ENCODE data around the gene SPATS2L. TPM values are rescaled to one million over a fixed set of nuclear protein-coding genes. Genes with fewer than 3 reads are reported as not detected.

SPATS2L gene
- total RNA-seq, 4 donors from 2014 or later: 51.9 to 151 (median 78.9) TPM

DNA sequence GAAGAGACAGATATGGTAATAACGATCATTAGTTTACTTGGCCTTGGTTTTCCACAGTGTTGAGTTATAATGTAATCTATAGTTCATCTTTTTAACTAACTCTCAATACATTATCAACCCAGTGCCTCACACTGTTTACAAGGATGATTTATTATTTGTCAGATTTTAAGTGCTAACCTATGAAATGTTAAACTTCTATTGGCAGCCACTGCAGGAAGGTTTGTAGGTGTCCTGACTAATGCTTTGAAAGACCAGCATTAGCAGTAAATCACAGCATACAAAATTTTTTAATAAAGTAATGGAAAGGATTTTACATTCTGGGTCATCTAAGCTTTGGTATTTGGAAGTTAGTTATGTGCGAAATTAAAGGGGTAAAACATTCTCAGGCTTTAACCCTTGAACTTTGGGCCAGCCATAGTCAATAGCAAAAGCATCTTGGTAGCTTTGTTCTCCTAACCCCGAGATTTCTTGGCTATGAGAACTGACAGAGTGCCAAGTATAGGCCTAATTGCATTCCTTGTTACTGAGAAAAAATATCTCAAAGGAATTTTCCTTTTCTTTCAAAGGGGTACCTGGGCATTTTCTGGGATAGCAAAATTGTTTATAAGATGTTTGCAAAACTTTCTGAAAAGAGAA, 30.6 kb downstream of the SPATS2L start:
- H3K4me3 ChIP-seq: no peak overlapping the region
- WGBS: 32% methylated on average over 3 of the region's 3 CpGs
- no peaks in the 10 kb centered on the region for H3K36me3 ChIP-seq
- H3K27ac ChIP-seq (replicated peaks in 1 of 4): peak overlapping the region in 3 of 4 donors; percentile 14 to 45 (median 38)
- no peak for TF ChIP-seq POLR2A (IDR thresholded peaks at IDR 0.05; ENCODE audit: low read depth)
- TF ChIP-seq, protein P1, sequence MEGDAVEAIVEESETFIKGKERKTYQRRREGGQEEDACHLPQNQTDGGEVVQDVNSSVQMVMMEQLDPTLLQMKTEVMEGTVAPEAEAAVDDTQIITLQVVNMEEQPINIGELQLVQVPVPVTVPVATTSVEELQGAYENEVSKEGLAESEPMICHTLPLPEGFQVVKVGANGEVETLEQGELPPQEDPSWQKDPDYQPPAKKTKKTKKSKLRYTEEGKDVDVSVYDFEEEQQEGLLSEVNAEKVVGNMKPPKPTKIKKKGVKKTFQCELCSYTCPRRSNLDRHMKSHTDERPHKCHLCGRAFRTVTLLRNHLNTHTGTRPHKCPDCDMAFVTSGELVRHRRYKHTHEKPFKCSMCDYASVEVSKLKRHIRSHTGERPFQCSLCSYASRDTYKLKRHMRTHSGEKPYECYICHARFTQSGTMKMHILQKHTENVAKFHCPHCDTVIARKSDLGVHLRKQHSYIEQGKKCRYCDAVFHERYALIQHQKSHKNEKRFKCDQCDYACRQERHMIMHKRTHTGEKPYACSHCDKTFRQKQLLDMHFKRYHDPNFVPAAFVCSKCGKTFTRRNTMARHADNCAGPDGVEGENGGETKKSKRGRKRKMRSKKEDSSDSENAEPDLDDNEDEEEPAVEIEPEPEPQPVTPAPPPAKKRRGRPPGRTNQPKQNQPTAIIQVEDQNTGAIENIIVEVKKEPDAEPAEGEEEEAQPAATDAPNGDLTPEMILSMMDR (IDR thresholded peaks at IDR 0.05): no peak
- no peak for TF ChIP-seq EP300 (IDR thresholded peaks at IDR 0.05)
- no peak for TF ChIP-seq POLR2AphosphoS5 (IDR thresholded peaks at IDR 0.05)
- no peak for DNase-seq (ENCODE audit: extremely low spot score)
- no peaks in the 10 kb centered on the region for H3K9me3 ChIP-seq
- H3K27me3 ChIP-seq: no peaks in the 10 kb centered on the region
- H3K4me1 ChIP-seq: peaks cover 22 to 61% (median 53%) of the 10 kb centered on the region in 4 donors
- intact Hi-C loops (cut with DNase I): no loop called here

DNA sequence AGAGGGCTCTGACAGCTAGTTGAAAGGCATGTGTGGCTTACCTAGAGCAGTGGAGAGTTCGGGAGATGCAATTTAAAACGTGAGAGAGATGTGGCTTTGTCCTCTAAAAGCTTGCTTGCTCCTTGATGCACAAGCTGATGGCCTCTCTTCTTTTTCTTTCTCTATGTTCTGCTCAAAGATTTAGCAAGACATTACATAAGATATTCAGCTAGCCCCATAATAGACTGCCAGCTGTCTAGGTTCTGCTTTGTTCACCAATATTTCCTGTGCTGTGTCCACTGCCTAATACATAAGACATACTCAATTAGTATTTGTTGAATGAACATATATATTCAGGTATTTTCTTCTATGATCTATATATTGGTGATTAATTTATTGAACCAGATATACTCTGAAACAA, 31.1 kb downstream of the SPATS2L start:
- no peak for DNase-seq (ENCODE audit: extremely low spot score)
- no peak overlapping the region for H3K4me3 ChIP-seq
- H3K9me3 ChIP-seq: no peaks in the 10 kb centered on the region
- H3K4me1 ChIP-seq: peaks cover 22 to 64% (median 53%) of the 10 kb centered on the region in 4 donors
- 62% methylated on average over 2 of the region's 2 CpGs for WGBS
- H3K27me3 ChIP-seq: no peaks in the 10 kb centered on the region
- H3K27ac ChIP-seq (replicated peaks in 1 of 4): peak overlapping the region in 3 of 4 donors; percentile 14 to 45 (median 38)
- intact Hi-C loops (cut with DNase I): no loop called here
- H3K36me3 ChIP-seq: no peaks in the 10 kb centered on the region
- TF ChIP-seq, protein P1 (IDR thresholded peaks at IDR 0.05): no peak

DNA sequence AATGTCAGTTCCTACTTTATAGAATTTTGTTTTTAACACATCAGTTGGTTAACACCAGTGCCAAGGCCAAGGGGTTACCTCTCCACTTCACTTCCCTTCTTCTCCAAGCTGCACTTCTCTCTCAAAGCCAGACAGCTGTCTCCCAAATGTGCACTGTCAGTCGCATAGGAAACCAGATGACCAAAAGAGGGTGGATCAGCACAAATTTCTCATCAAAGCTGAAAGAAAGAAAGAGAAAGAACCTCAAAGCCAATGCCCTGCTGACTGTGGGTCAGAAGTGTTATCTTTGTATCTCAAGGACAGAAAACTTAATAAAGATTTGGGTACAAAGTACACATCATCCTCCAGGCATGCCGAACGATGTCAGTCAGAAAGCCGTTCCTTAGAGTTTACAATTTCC, 32.2 kb downstream of the SPATS2L start:
- Histone ChIP-seq H3K4me1 (peaks cover 22 to 64% (median 53%) of the 10 kb centered on the region in 4 donors), H3K27me3 (no peaks in the 10 kb centered on the region), H3K36me3 (no peaks in the 10 kb centered on the region), H3K4me3 (no peak overlapping the region), H3K9me3 (no peaks in the 10 kb centered on the region), H3K27ac (replicated peaks in 1 of 4) (peak overlapping the region in 3 of 4 donors; percentile 7 to 45 (median 13))
- WGBS: 62% methylated on average over 4 of the region's 4 CpGs
- TF ChIP-seq POLR2AphosphoS5 (IDR thresholded peaks at IDR 0.05) (peak in 1 of 2 donors; percentile 15), EP300 (IDR thresholded peaks at IDR 0.05) (no peak)
- no peak for DNase-seq (ENCODE audit: extremely low spot score)
- intact Hi-C loops (cut with DNase I): no loop called here

DNA sequence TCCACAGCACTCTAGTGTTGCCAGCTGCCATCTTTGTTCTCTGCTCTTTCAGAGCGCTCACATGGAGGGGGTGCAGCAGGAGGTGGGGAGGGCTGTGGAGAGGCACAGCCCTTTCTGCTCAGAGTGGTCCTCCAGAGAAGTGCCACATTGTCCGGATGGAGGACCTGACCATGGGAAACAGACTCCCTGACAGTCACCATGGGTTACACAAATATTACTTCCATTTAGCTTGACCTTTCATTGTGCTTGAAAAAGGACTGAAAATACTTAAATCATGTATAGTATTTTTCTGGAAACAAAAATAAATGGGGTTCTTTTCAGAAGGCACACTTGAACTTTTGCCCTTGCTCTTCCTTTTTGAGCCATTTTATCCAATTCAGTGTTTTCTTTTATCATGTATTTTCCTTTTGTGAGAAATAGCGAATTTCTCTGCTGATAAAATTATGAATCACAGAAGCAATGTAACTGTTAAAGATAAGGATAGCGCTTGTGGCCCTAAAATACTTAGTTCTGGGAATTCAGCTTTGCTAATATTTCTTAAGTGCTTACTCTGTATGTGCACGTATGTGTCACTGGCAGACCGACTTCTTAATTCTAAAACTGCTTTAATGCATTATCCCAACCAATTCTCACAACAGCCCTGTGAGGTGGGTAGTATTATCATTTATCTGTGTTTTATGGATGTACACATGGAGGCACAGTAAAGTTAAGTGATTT, 34.2 kb downstream of the SPATS2L start:
- no peak overlapping the region for H3K27ac ChIP-seq (replicated peaks in 1 of 4)
- H3K4me1 ChIP-seq: peaks cover 22 to 61% (median 48%) of the 10 kb centered on the region in 4 donors
- TF ChIP-seq, protein P1 (IDR thresholded peaks at IDR 0.05): no peak
- TF ChIP-seq POLR2AphosphoS5 (IDR thresholded peaks at IDR 0.05): no peak
- no peak for TF ChIP-seq POLR2A (IDR thresholded peaks at IDR 0.05; ENCODE audit: low read depth)
- TF ChIP-seq EP300 (IDR thresholded peaks at IDR 0.05): no peak
- no peak for DNase-seq (ENCODE audit: extremely low spot score)
- WGBS: 90% methylated on average over 6 of the region's 6 CpGs
- H3K27me3 ChIP-seq: no peaks in the 10 kb centered on the region
- H3K4me3 ChIP-seq: no peak overlapping the region
- intact Hi-C loops (cut with DNase I): no loop called here
- H3K9me3 ChIP-seq: no peaks in the 10 kb centered on the region
- no peaks in the 10 kb centered on the region for H3K36me3 ChIP-seq

DNA sequence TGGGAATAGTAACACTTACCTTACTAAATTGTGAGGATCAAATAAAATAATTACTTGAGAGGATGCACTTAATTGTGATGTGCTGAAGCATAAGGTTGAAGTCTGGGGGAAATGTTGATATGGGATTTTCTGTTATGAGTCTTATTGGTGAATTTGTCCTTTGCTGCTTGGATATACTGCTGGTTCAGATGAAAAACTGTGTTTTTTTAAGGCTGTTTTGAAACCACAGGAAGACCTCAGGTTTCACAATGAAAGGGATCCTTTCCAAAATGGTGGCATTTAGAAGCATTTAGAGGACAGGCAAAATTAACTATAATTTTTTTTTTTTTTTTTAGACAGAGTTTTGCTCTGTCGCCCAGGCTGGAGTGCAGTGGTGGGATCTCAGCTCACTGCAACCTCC, 34.9 kb downstream of the SPATS2L start:
- peaks cover 22 to 60% (median 48%) of the 10 kb centered on the region in 4 donors for H3K4me1 ChIP-seq
- 93% methylated on average over 1 of the region's 1 CpG for WGBS
- no peak overlapping the region for H3K4me3 ChIP-seq
- H3K27me3 ChIP-seq: no peaks in the 10 kb centered on the region
- no peak for DNase-seq (ENCODE audit: extremely low spot score)
- intact Hi-C loops (cut with DNase I): no loop called here
- no peak for TF ChIP-seq EP300 (IDR thresholded peaks at IDR 0.05)
- TF ChIP-seq, protein P1 (IDR thresholded peaks at IDR 0.05): no peak
- no peak for TF ChIP-seq POLR2AphosphoS5 (IDR thresholded peaks at IDR 0.05)
- TF ChIP-seq POLR2A (IDR thresholded peaks at IDR 0.05; ENCODE audit: low read depth): no peak
- no peaks in the 10 kb centered on the region for H3K36me3 ChIP-seq
- no peak overlapping the region for H3K27ac ChIP-seq (replicated peaks in 1 of 4)
- H3K9me3 ChIP-seq: no peaks in the 10 kb centered on the region

Data from esophagus muscularis mucosa (tissue), 4 donors.